HG03378 (cell line): ENCODE data around the gene PTPRM.

ENCODE experiments used
- ATAC-seq: cut with Tn5 transposase; IDR thresholded peaks from one replicate; pipeline ENCODE4 v1.9.1; 2021; ENCODE audit warnings: mild to moderate bottlenecking, moderate library complexity; ENCODE audit not compliant: unreplicated experiment

PTPRM gene

GRCh38 chr18:8197499-8197898 is 630.4 kb downstream of the PTPRM start:
- no peak for ATAC-seq

- ATAC-seq, result no peak
Measured at GRCh38 chr18:8207996-8208395, 640.9 kb downstream of the PTPRM start.

DNA sequence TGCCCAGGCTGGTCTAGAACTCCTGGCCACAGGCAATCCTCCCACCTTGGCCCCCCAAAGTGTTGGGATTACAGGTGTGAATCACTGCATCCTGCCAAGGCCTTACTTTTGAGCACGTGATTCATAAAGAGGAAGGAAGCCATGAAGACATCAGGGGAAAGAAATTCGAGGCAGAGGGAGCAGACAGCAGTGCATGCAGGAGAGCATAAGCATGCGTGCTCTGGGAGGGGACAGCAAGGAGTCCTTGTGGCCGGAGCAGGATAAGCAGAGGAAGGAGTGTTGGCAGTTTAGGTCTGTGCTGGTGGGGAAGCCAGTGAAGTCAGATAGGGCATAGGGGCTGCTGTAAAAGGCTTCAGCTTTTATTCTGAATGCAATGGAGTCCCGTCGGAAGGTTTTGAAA is 641.6 kb downstream of the PTPRM start:
- ATAC-seq, result no peak

GRCh38 chr18:8212896-8213780 is 646.0 kb downstream of the PTPRM start:
- no peak for ATAC-seq

GRCh38 chr18:8215741-8216140 is 648.6 kb downstream of the PTPRM start:
- no peak for ATAC-seq

- no peak for ATAC-seq
Measured at GRCh38 chr18:8217051-8217564, 650.0 kb downstream of the PTPRM start.

DNA sequence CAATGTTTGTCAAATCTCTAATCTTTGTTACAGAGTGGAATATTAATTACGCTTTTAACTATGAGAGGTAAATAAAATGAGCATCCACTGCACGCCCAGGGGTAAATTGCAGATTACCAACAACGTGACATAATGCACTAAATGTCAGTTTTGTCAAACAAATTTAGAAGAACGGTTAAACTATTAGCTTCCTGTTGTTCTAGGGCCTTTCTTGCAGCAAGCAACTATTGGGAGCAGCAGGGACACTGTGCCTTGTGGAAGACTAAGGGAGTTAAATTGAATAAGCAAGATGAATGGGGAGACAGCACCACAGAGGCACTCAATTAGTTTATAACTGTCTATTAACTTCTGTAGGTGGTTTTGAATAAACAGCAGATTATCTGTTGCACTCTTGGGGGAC is 651.1 kb downstream of the PTPRM start:
- no peak for ATAC-seq

DNA sequence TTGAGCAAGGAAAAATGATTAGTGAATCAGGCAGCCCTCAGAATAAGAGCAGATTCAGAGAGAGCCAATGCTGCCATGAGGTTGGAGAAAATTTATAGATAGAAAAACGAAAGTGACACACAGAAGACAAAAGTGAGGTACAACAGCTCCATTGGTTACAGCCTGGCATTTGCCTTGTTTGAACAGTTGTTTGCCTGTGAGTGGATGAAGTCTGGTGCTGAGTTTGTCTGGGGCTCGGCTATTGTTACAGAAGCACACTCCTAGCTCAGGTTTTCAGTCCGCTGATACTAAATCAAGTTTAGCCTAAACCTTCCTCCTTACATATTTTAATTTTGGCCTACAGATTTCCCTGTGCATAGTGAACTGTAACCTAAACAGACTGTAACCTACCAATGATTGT is 654.3 kb downstream of the PTPRM start:
- ATAC-seq, result no peak

DNA sequence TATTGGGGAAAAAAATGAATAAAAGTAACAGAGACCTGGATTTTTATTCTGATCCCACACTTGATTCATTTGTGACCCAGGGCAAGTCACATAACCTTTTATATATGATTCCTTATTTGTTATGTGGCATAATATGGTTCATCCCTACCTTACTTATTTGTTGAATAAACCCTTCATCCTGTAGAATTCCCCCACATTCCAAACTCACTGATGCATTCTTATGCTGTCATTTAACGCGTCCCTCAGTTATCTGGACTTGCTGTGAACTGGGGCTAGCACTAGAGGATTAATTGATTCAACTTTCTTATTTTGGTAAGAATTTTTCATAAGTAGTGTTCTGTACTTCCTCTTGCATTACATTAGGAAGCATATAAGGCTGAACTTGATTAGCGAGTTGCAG is 657.5 kb downstream of the PTPRM start:
- no peak for ATAC-seq

GRCh38 chr18:8229040-8229439 is 661.9 kb downstream of the PTPRM start:
- ATAC-seq, result no peak

GRCh38 chr18:8229787-8230186 is 662.7 kb downstream of the PTPRM start:
- ATAC-seq, result no peak

DNA sequence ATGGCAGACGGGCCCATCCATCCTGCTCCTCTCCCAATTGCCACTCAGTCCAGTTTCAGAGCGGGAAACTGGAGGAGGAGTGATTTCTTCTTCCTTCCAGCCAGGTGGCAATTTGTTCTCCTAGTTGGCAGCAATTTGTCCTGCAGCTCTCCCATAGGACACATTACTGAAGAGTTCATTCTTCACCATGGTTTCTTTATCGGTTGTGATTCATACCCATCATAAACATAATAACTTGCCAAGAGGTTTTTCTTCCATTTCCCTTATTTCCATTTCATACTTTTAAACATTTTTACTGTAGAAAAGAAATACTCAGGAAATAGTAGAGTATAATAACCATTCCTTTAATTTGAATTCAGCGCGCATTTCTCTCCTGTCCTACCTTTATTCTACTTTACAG is 664.2 kb downstream of the PTPRM start:
- no peak for ATAC-seq

- no peak for ATAC-seq
Measured at GRCh38 chr18:8232791-8233190, 665.7 kb downstream of the PTPRM start.

- ATAC-seq, result no peak
Measured at GRCh38 chr18:8235894-8236293, 668.8 kb downstream of the PTPRM start.

DNA sequence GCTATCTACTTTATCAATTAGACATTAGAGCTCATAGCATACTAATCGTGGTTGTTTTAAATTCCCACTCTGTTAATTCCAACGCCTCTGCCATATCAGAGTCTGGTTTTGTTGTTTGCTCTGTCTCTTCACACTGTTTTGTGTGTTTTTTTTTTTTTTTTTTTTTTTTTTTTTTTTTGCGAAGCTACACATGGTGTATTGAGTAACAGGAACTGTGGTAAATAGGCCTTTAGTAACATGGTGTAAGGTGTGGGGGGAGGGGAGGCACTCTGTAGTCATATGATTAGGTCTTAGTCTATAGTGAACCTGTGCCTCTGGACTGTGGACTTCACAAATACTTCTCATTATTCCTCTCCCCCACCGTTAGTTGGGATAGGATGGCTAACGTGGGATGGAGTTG is 671.4 kb downstream of the PTPRM start:
- ATAC-seq, result no peak

- no peak for ATAC-seq
Measured at GRCh38 chr18:8241731-8242130, 674.6 kb downstream of the PTPRM start.

DNA sequence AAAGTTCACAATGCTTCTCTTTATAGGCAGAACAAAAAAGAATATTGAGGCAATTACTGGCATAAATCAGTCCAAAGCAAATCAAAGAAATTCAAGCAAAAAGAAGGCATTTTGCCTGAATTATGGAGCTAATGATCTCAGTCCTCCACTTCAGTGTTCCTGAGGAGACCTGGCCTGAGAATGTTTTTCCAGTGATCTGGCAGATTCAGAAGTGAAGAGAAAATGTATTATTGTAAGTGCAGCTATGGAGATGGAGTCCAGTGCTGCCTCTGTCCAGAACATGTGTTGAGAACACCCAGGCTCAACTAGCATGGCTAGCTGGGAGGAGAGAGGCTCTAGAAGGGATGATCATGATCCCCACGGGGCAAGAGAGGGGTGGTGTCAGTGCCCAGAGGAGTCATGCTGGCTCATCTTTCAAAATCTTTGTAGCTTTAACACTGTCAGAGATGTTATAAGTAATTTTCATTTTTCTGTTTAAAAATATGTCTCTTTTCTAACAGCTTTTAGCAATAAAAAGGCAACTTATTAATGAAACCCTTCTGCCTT is 675.1 kb downstream of the PTPRM start:
- no peak for ATAC-seq

GRCh38 chr18:8247700-8248099 is 680.6 kb downstream of the PTPRM start:
- no peak for ATAC-seq

DNA sequence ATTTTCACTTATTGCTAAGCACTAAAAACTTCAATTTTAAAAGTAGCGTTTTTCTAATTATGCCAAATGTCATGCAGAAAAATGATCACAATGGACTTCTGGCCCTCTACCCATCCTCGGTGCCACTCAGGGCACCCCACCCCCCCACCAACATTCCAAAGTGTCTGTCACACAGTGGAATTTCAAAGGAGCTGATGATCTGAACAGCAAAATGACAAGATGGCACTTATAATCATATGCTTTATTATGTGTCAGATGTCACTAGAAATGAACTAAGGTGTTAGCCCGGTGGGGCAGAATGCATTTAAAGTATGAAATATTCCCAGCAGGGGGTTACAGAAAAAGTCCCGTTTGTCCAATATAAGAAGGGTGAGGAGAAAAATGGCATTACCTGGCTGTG is 681.5 kb downstream of the PTPRM start:
- ATAC-seq, result no peak

DNA sequence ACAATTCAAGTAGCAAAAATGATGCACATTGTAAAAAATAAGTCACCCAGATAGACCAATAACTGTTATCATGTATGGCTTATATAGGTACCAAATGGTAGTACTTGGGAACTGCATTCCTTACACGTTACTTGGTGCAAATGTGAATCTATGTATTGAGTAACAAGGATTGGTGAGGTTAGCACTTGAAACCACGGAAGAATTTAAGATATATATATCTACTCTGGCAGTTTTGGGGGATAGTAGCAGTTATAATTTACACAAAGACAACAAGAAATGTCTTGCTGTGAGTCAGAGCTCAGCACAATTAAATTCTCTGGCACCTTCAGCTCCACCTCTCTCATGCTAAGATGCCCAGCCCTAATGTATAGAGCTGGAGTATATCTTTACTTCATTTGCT is 682.7 kb downstream of the PTPRM start:
- ATAC-seq, result no peak

GRCh38 chr18:8252371-8252770 is 685.3 kb downstream of the PTPRM start:
- no peak for ATAC-seq

DNA sequence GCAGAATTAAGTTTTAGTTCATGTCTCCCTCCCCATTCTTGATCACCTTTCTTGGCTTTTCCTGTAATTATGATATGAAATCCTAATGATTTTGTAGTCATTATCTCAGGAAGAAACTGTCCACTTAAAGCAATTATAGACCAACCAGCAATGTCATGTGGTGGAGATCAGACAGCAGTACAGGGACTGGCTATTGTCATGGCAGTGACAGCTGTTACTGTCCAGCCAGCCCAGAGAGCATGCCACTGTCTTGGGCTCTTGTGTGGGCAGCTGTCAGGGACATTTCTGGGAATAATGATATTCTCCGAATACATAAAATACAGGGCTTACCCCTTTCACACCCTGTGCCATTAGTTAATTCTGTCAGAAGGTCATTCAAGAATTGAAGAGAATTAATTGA is 686.8 kb downstream of the PTPRM start:
- ATAC-seq, result no peak
